Measurements from ENCODE around the gene DGKD.

DGKD gene

DNA sequence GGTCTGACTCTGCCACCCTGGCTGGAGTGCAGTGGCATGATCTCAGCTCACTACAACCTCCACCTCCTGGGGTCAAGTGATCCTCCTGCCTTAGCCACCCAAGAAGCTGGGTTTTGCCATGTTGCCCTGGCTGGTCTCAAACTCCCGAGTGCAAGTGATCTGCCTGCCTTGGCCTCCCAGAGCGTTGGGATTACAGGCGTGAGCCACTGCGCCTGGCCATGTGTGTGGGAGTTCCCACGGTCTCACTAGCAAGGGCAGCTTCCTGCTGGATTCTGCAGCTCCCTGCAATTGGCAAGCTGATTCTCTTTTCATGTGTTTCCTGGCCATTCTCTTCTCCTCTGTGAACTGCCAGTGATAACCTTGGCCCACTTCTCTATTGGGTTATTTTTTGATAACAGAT lies 128.3 kb downstream of the DGKD start:
- DNase-seq, result no peak

DNA sequence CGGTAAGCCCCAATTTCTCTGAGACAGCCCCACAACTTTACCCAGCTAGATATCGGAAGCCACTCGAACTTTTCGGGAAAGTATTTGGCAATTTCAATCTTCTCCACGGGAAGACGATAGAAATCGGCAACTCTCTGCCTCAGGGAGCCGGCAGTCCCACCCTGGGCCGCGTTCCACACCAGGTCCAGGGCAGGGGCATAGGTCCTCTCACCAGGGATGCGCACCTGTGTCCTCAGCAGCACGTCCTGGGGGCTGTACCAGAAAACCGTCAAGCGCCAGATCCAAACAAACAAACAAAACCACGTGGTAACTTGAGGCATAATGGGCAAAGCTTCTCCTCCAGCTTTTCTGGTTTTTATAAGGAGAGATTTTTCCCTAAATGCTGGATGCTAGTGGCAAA lies 131.4 kb downstream of the DGKD start:
- no peak for DNase-seq

DNA sequence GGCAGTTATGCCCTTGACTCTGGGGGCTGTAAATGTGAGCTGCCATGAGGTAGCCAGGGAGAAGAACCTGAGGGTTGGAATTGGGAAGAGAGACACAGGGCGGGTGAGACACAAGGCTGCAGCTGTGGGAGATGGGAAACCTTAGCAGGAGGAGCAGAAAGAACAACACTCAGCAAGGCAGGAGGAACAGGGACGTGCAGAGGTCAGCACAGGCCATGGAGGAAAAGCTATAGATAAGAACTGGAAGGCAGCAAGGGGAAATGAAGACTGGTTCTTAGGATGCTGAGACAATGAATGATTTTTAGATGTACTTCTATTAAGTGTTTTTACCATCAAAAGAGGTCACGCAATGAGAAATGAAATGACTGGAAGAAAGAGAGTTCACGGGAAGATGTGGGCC lies 132.1 kb downstream of the DGKD start:
- DNase-seq, result no peak

DNA sequence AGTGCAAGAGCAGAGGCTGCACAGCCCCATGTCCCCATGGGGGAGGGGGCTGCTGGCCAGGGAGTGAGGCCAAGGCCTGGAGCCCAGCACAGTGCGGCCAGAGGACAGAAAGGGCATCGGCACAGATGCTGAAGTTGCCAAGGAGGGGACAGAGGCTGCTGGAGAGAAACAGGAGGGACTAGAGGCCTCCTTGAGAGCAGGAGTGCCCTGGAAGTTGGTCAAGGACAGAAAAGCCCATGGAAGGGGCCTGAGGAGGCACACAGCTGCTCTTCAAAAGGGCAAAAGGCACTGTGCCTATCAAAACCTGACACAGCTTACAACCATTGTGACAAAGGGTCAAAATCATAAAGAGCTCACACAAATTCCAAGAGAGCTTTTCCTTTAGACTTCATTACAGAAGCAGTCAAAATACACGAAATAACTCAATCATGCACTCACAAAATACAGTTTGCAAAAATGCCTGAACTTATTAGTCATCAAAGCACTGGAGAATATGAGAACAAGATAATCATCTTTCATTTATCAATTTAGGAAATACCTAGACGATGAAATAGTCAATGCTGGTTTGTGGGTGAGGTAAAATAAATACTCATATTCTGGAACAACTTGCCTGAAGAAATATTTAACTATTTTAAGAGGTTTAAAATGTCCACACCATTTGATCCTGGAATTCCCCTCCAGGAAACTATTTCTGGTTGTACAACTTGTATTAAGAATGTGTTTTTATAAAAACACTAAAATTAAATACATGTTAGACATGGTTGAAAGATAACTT lies 132.7 kb downstream of the DGKD start:
- DNase-seq, result no peak

DNA sequence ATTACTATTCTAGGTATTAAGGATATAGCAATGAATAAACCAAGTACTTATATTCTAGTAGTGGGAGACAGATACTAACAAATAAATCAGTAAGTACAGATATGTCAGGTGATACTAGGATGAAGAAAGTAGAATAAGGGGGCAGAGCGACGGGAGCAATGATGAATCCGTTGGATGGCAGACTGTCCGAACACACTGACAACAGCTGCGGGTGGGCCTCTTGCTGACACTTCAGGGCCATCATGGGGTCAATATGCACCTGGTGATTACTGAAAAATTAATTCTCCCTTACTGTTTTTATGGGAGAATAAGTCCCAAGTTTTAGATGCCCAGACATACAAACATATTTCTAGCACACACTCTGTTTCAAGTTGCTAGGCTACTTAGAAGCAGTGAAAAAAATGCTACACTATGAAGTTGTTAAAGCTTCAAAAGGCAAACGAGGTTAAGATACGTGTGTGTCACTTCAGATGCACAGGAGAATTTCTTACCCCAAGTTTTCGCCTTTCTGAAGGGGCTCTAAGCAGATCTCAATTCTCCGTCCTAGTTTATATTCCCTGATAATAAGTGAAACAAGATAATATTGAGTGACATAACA lies 133.6 kb downstream of the DGKD start:
- DNase-seq, result no peak

DNA sequence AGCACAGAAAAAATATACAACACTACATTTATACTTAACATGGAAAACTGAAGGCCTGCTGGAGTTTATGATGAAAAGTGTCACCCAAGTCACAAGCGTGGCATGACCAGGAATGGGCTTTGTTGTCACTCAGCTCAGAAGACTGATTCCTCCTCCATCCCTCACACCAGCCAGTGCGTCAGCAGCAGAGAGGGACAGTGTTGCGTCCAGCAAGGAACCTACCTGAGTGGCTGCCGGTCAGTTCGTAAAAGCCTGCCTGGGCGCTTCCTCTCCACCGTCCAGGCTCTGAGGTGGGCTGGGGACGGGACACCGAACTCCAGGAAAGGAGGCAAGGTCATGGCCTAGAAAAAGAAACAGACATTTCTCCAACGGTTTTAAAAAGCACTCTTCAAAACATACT lies 134.8 kb downstream of the DGKD start:
- no peak for DNase-seq

DNA sequence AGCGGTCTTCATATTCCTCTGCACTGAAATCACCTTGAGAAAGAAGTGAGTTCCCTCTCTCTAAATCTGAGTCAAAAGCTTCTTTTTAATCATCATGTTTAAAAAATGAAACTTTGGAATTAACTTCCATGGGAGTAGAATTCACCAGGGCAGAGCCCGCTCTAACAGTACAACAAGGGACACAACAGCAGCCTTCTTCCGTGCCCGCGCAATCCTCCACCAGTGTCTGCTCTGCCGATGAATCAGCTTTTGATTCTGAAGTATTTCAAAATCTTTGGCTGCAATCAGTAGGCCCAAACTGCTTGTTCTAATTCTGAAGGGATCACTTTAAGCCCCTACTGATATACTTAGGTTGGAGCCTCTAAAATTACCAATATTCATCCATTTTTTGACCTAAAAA lies 135.4 kb downstream of the DGKD start:
- no peak for DNase-seq

DNA sequence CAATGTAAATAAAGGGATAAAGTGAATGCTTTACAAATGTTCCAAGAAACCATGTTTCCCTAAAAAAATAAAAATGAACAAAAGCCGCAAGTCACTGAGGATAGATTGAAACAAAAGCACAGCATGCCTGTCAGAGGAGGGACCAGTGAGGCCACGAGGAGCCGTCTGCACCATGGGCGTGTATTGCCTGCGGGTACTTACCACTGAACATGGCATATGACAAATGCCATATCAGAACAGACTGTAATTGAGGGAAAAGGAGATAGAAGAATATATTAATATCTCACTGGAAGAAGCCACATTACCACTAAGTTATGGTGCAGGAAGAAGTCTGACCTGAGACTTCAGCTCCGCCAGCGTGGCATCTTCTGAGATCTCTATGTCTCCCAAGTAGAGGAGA lies 136.5 kb downstream of the DGKD start:
- DNase-seq, result no peak

DNA sequence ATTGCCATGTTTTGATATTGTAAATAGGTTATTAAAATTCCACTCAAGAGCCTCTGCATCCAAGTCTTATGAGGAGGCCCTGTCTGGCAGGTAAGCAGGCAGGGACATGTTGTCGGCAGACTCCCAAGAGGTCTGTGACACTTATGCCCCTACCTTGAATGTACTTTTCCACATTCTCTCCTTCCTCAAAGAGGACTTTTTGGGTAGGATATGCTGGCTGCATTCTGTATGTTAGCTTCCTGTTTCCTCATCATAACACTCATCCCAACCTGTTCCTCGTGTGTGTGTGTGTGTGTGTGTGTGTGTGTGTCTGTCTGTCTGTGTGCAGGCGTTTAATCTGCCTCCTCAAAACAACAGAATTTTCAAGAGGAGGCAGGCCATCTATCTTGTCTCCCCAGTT lies 137.0 kb downstream of the DGKD start:
- DNase-seq, result no peak

DNA sequence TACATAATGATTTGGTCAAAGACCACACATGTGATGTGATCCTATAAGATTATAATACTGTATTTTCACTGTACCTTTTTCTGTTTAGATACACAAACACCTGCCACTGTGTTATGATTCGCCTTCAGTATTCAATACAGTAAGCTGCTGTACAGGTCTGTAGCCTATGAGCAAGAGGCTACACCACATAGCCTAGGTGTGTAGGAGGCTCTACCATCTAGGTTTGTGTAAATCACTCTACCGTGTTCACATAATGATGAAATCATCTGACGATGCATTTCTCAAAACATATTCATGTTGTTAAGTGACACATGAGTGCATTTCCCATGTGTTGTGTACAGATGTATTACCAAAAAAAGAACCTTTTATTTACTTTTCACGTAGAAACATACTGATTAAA lies 137.8 kb downstream of the DGKD start:
- DNase-seq, result no peak

DNA sequence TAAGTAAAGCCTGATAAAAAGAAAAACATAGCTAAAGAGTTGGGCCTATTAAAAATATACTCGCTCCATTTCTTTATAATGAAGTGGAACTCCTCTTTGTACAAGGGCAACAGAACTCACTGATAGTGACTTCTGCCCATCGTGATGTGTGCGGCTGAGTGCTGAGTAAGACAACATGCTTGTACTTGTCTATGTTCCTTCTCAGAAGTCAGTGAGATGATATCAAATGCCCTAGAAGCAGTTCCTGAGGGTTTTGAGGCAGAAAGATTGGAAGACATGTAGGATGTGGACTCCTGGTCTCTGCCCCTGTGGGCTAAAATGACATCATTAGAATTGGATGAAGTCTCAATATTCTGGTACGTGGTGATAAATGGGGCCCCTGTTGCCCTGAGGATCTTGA lies 138.5 kb downstream of the DGKD start:
- DNase-seq, result no peak

DNA sequence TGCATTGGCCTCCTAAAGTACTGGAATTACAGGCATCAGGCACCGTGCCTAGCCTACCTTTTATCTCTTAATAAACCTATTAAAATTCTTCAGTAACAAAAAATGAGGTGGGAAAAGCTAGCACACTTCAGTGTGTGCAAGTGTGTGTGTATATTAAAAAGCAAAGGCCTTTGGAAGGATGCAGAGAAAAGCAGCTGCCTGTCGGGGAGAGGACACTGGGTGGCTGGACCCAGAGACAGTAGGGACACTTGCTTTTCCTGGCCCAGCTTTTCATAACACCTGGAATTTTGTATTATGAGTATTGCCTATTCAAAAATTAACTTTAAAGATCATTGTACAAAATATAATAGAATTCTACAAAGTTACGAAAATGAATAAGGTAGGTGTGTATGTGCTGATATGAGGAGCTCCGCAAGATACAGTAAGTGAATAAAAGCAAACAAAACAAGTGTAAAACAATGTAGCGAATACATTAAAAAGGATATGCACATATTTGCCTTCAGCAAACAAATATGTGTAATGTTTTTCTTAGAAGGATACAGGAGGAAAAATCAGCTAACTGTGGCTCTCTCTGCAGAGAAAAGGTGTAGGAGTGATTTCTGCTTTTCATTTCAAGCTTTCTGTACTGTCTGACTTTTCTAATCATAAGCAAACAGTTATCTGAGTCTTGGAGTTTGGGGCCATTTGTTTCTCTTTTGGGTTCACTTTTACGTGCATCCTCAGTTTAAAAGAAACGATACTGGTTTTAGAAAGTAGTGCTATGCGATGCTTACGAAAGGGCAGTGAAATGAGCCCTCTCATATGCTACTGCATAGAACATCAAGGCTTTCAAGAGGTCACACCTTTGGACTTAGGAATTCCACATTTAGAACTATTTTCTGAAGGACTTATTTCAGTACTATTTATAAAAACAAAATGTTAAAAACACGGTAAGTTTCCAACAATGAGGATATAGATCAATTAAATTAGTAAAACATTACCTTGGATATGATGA lies 141.5 kb downstream of the DGKD start:
- no peak for DNase-seq

DNA sequence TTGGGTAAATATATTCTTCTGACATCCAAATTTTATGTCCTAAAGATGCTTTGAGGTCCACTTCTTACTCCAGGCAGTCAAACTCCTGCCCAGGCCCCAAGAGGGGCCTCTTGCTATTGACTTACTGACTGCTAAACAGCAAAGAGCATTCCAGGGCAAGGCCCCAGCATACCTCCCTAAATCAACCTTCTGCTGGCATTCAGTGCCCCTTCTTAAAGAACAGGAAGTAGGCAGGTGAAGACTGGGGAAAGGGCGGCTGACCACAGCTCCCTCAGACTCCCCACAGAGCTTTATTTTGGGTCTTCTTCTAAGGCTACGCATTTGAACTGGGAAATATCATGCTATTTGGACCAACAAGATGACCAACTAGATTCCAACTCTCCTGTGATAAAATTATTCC lies 143.4 kb downstream of the DGKD start:
- DNase-seq, result no peak

DNA sequence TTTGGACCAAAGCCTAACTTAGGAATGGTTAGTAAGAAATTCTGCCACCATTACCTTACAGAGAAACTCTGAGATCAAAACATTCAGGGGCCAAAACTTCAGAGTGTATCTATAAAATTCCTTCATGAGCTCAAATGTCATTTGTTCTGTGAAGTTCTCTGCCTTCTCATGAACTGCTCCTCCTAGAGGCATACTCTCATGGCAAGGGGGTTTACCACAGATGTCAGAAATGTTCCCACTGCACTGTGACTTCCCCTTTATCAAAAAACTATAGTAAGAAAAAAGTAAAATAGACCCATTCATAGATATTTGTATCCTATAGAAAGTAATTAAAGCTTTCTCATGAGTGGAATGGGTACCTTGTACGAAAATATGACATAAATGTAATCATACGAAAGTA lies 143.8 kb downstream of the DGKD start:
- DNase-seq, result no peak

DNA sequence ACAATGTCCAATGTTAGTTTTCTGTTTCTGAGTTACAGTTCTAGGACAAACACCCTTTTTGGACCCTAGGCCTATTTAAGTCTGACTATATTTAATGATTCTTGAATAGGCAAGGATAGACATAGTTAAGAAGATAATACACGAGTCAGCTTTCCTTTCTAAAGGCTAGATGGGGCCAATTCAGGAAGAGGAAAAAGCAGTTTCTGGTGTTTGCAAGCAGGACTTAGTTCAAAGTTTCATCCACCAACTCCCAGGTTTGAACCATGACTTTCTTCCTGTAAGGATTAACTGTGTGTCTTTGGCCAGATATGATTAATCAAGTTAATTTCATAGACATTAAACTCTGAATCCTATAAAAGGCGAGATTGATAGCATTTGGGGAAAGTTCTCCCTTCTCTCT lies 145.6 kb downstream of the DGKD start:
- DNase-seq, result no peak

DNA sequence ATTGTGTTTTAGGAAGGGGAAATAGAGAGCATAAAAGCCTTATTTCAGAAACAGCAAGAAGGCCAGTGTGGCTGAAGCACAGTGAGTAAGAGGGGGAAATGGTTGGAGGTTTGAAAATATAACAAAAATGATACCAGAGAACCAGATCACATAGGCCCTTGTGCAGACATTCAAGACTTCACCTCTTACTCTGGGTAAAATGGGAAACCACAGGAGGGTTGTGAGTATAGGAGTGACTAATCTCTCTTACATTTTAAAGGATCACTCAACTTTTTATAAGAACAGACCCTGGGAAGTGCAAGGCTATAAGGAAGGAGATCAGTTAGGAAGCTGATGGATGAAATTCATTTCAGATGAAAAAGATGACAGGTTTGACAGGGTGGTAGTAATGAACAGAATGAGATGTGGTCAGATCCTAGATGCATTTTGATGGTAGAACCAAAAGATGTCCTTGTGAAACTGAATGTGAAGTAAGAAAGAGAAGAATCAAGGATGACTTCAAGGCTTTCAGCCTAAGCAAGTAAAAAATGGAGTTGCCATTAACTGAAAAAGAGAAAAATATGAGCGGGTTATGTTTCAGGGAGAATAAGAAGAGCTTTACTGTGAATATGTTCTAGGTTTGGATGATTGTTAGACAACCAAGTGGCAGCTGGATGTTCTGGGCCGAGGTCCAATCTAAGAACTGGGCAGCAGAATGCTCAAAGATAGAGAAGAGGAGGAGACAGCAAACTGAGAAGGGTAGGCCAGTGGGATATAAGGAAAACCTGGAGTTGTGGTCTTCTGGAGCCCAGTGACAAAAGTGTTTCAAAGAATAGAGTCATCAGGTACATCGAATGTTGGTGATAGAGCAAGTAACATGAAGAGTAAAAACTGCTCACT lies 147.1 kb downstream of the DGKD start:
- DNase-seq, result no peak

DNA sequence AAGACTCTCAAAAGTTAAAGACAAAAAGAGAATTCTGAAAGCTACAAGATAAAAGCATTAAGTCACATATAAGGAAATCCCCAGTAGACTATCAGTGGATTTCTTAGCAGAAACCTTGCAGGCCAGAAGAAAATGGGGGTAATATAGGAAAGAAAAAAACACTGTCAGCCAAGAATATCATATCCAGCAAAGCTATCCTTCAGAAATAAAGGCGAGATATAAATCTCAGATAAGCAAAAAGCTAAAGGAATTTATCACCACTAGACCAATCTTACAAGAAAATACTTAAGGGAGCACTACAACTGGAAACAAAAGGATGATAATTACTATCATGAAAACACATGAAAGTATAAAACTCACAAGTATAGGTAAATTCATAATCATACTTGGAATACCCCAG lies 149.2 kb downstream of the DGKD start:
- no peak for DNase-seq

DNA sequence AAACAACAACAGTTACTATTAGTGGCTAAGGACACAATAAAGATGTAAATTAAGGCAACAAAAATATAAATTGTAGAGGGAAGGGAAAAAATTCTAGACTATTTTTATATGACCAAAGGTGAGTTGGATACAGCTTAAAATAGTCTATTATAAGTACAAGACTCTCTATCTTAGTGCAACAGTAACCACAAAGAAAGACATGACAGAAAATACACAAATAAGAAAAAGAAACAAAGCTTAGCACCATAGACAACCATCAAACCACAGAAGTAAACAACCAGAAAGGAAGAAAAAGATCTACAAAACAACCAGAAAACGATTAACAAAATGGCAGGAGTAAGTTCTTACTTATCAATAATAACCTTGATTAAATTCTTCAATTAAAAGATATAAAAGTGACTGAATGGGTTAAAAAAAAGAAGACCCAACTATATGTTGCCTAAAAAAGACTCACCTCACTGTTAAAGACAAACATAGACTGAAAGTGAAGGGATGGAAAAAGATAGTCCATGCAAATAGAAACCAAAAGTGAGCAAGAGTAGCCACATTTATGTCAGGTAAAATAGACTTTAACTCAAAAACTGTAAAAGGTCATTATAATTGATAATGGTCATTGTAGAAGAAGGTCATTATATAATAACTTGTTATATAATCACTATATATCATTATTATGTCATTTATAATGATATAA lies 149.8 kb downstream of the DGKD start:
- no peak for DNase-seq

DNA sequence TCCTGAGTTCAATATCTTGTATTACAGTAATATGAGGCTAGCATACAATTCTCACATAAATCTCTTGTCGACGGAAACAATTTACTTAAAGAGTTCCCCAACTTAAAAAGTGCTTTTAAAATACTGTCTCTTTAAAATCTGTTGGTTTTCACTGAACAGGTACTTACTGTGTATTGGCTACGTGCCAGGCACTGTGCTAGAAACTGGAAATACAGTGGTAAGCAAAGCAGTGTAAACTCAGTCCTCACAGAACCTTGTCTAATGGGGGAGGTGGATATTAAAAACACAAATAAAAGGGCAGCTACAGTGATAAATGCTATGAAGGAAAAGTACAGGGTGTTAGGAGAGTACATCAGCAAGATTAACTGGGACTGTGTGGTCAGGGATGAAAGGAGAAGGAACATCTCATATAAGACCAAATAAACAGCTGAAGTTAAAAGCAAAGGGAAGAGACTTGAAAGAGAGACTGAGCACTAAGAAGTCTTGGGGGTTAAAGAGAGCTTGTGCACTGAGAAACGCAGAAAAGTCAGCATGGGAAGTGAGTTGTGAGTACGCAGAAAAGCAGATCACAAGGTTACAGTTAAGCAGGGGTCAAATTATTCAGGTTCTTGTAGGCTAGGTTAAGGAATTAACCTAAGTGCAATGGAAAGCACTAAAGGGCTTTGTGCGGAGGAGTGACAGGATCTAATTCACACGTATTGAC lies 159.8 kb downstream of the DGKD start:
- no peak for DNase-seq

DNA sequence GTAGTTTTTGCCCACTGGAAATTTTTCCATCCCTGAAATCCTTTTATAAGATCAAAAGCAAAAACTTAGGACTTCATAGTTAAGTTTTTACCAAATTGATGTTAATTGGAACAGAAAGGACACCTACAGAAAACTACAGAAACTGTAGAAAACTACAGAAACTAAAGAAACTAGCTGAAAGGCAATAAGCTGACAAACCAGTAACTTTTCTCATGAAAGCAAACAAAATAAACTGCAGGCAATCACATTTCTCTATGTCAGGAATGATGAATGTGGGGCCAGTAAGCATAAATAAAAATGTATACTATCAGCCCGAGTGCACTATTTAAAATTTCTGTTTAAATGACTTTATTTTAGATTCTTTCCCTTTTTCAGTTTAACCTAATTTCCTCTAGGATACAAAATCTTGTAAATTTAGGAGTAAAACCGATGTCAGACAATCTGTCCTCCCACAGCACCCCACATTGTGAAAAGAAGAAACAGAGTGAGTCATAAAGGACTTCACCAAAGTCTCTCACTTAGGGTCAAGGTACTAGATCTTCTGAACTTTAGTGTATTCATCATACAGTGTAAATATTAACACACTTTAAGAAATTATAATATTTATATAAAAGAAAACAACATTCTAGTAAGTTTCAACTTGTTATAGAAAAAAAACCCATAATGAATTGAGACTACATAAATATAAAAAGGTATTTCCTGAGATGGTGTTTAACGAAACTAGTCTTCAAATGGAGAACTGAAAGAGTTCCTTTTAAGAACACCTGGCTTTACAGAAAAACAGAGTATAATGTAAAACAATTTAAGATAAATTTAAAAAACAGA lies 165.7 kb downstream of the DGKD start:
- no peak for DNase-seq

All from CD4-positive, alpha-beta T cell treated with Interleukin-4 for 4 hours (primary cell).